HepG2 (cell line): ENCODE measurements around the gene ADSS2.

ENCODE experiments used
- CHCHD3 ChIP-seq: sonication (generic); formaldehyde crosslinking; IDR thresholded peaks from 2 replicates; pipeline ENCODE4 v1.8.0; 2022; ENCODE audit warnings: mild to moderate bottlenecking, missing genetic modification reagents, moderate library complexity
- JUND ChIP-seq: sonication (generic); formaldehyde crosslinking; IDR thresholded peaks from 2 replicates; pipeline ENCODE4 v1.8.0; 2022; ENCODE audit warnings: mild to moderate bottlenecking, missing genetic modification reagents
- NONO ChIP-seq, 2 experiments: fragments of 450-650 bp in 1 of 2; sonication (generic) in 1 of 2; formaldehyde crosslinking in 1 of 2; IDR thresholded peaks in 1 of 2; conservative IDR thresholded peaks in 1 of 2; 2 replicates each; pipeline versions ENCODE4 v1.6.1 to v1.8.0; 2017 to 2022; ENCODE audit warnings: mild to moderate bottlenecking in 1 of 2, missing genetic modification reagents in 1 of 2, moderate library complexity in 1 of 2
- SNAPC4 ChIP-seq: sonication (generic); formaldehyde crosslinking; IDR thresholded peaks from 2 replicates; pipeline ENCODE4 v1.4.0; 2020; ENCODE audit warnings: mild to moderate bottlenecking, missing genetic modification reagents
- ZNF572 ChIP-seq: sonication (generic); formaldehyde crosslinking; IDR thresholded peaks from 2 replicates; pipeline ENCODE4 v1.5.1; 2020; ENCODE audit warnings: mild to moderate bottlenecking, missing genetic modification reagents

- TF ChIP-seq JUND (CRISPR knock-in tag), result no peak
- TF ChIP-seq NONO (IDR thresholded peaks at IDR 0.05), result no peak
- no peak for TF ChIP-seq NONO (CRISPR knock-in tag; conservative IDR thresholded peaks at IDR 0.05)
- no peak for TF ChIP-seq CHCHD3 (CRISPR knock-in tag)
- no peak for TF ChIP-seq ZNF572 (CRISPR knock-in tag)
- no peak for TF ChIP-seq SNAPC4 (CRISPR knock-in tag)
These were observed 67.6 kb downstream of the ADSS2 start for GRCh38 chr1:244384066-244384465.
